Measurements from ENCODE around the gene MIF.

- TF ChIP-seq POLR2A (IDR thresholded peaks at IDR 0.05) (no peak), CTCF (IDR thresholded peaks at IDR 0.05) (no peak)
These were observed 10.5 kb upstream of the MIF start for GRCh38 chr22:23883658-23884057.

Data from right lobe of liver (tissue), 4 donors.